ENCODE measurements around the gene KLF12.

Gene KLF12

GRCh38 chr13:74103970-74104555 is 30.1 kb downstream of the KLF12 start:
- no peak for DNase-seq (ENCODE audit: low spot score)

GRCh38 chr13:74103196-74103595 is 31.0 kb downstream of the KLF12 start:
- DNase-seq (ENCODE audit: low spot score), result no peak

- DNase-seq (ENCODE audit: low spot score), result no peak
These were observed 31.5 kb downstream of the KLF12 start for GRCh38 chr13:74102691-74103090.

GRCh38 chr13:74101436-74101835 is 32.8 kb downstream of the KLF12 start:
- DNase-seq (ENCODE audit: low spot score), result no peak

- DNase-seq (ENCODE audit: low spot score), result no peak
These were observed 36.1 kb downstream of the KLF12 start for GRCh38 chr13:74098077-74098476.

- no peak for DNase-seq (ENCODE audit: low spot score)
These were observed 37.1 kb downstream of the KLF12 start for GRCh38 chr13:74097116-74097515.

GRCh38 chr13:74093691-74094090 is 40.5 kb downstream of the KLF12 start:
- DNase-seq (ENCODE audit: low spot score), result no peak

- DNase-seq (ENCODE audit: low spot score), result no peak
These were observed 41.5 kb downstream of the KLF12 start for GRCh38 chr13:74092711-74093110.

- DNase-seq (ENCODE audit: low spot score), result no peak
These were observed 43.2 kb downstream of the KLF12 start for GRCh38 chr13:74090869-74091605.

- DNase-seq (ENCODE audit: low spot score), result no peak
These were observed 43.8 kb downstream of the KLF12 start for GRCh38 chr13:74090397-74090796.

GRCh38 chr13:74087357-74087756 is 46.8 kb downstream of the KLF12 start:
- DNase-seq (ENCODE audit: low spot score), result no peak
